Aorta (tissue), 5 donors: ENCODE data around the gene PIP5K1B. TPM values are rescaled to one million over a fixed set of nuclear protein-coding genes. Genes with fewer than 3 reads are reported as not detected.

Experiments
- ATAC-seq: fragments of 200-7000 bp; cut with Tn5 transposase; one replicate; pipeline ENCODE4 v1.9.1; 2022; ENCODE audit warnings: moderate library complexity; ENCODE audit not compliant: low FRiP score
- DNase-seq, 2 donors: peaks; one replicate each; pipeline ENCODE4 v3.0.0-alpha.2; 2020
- H3K27ac ChIP-seq, 2 donors: one replicate each; pipeline ENCODE4 v1.5.1; 2013; ENCODE audit warnings: low read length in 2 of 2, mild to moderate bottlenecking in 2 of 2, moderate library complexity in 2 of 2, control low read depth in 1 of 2, inconsistent platforms in 1 of 2, low read depth in 1 of 2
- H3K27me3 ChIP-seq, 2 donors: one replicate each; pipeline ENCODE4 v1.6.1; 2013; ENCODE audit warnings: control low read depth in 1 of 2, low read length in 1 of 2, mild to moderate bottlenecking in 1 of 2, moderate library complexity in 1 of 2; ENCODE audit not compliant: insufficient read depth in 2 of 2, control insufficient read depth in 1 of 2
- H3K36me3 ChIP-seq, 2 donors: one replicate each; pipeline ENCODE4 v1.6.1; 2013; ENCODE audit warnings: control low read depth in 1 of 2, low read length in 1 of 2, mild to moderate bottlenecking in 1 of 2; ENCODE audit not compliant: insufficient read depth in 2 of 2, control insufficient read depth in 1 of 2
- H3K4me1 ChIP-seq, 2 donors: one replicate each; pipeline ENCODE4 v1.6.1; 2013; ENCODE audit warnings: low read length in 2 of 2, control low read depth in 1 of 2, mild to moderate bottlenecking in 1 of 2, moderate library complexity in 1 of 2; ENCODE audit not compliant: insufficient read depth in 2 of 2, control insufficient read depth in 1 of 2
- H3K4me3 ChIP-seq, 2 donors: one replicate each; pipeline ENCODE4 v1.5.1; 2013; ENCODE audit warnings: low read length in 2 of 2, control low read depth in 1 of 2, mild to moderate bottlenecking in 1 of 2
- H3K9me3 ChIP-seq: one replicate; pipeline ENCODE4 v1.6.1; 2013; ENCODE audit warnings: mild to moderate bottlenecking, low read length; ENCODE audit not compliant: control insufficient read depth
- WGBS, 2 donors: extraction: QIAGEN DNeasy Blood & Tissue Kit; methylation state at CpG; one replicate each; pipeline ENCODE4 v1.1.7; 2013; 5-methylcytosine and 5-hydroxymethylcytosine counted together
- intact Hi-C, 2 donors: fragments of 100-400 bp; cut with DNase I; formaldehyde crosslinking; loops; one replicate each; pipeline versions ENCODE4 v1.14.2 to v1.15.0; 2022
- polyA plus RNA-seq, 2 donors: library from polyadenylated mRNA; stranded (reverse); fragments of 200-250 nt; gene quantifications; one replicate each; pipeline ENCODE4 v1.2.3, GENCODE V29; 2013
- total RNA-seq, 2 donors: library from RNA; stranded (reverse); fragmentation: NEBNext Ultra II Directional; extraction: Animal tissue kit (Norgen Biotek cat#: 25700); gene quantifications; one replicate each; pipeline ENCODE4 v1.2.1, GENCODE V29; 2021
- donor health status: healthy with polysubstance abuse.
- donor health status: Bipolar disorder and iron deficiency.
- donor health status: DM: no; HTN: no; CAD: no.
- donor health status: DM: no; HTN: no; CAD: no.
- donor health status: DM: yes; HTN: yes; CAD: no.

The PIP5K1B gene
- total and polyA plus RNA-seq, 4 donors: 0.82 to 14.5 (median 8.5) TPM

GRCh38 chr9:68995776-68996175 is 290.7 kb downstream of the PIP5K1B start:
- Histone ChIP-seq H3K27ac (no peak overlapping the region), H3K4me3 (no peak overlapping the region), H3K9me3 (no peaks in the 10 kb centered on the region), H3K36me3 (peaks cover 0 to 2% of the 10 kb centered on the region in 2 donors), H3K27me3 (no peaks in the 10 kb centered on the region), H3K4me1 (no peaks in the 10 kb centered on the region)
- WGBS, 2 donors: 72 to 74% methylated on average over 2 to 3 of the region's 3 CpGs
- DNase-seq: no peak
- intact Hi-C loops: no loop called here
- ATAC-seq: no peak

GRCh38 chr9:68996462-68996861 is 291.4 kb downstream of the PIP5K1B start:
- H3K4me3 ChIP-seq: no peak overlapping the region
- 86 to 92% methylated on average over 5 of the region's 5 CpGs for WGBS, 2 donors
- no peak overlapping the region for H3K27ac ChIP-seq
- intact Hi-C loops: no loop called here
- no peaks in the 10 kb centered on the region for H3K27me3 ChIP-seq
- H3K36me3 ChIP-seq: peaks cover 0 to 2% of the 10 kb centered on the region in 2 donors
- ATAC-seq (no peak), DNase-seq (no peak)
- no peaks in the 10 kb centered on the region for H3K4me1 ChIP-seq
- H3K9me3 ChIP-seq: no peaks in the 10 kb centered on the region

- intact Hi-C loops: loop anchor here in 1 of 2 donors (2.0 kb wide), 1 partner anchor 413 kb away; no protein-coding TSS in a partner anchor
- ATAC-seq: no peak
- H3K27me3 ChIP-seq: no peaks in the 10 kb centered on the region
Observed at GRCh38 chr9:68997666-68998065, 292.6 kb downstream of the PIP5K1B start.

DNA sequence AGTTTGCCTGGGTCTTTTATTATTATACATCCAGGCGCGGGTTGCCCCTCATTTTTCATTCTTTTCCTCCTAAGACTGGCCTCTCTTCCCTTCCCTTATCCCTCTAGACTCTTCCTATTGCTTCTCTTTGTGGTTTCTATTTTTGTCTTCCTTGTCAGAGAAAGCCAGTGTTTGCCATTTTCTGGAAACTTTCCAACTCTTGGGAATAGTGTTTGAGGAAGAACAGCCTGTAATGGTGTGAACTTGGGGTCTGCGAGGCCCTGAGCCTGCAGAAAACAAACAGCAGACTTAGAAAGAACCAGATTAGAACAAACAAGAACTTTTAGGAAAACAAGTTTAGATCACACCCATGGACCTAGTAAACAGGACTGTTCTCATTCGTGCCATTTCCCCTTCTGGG is 293.3 kb downstream of the PIP5K1B start:
- H3K4me3 ChIP-seq: no peak overlapping the region
- no peaks in the 10 kb centered on the region for H3K9me3 ChIP-seq
- ATAC-seq (no peak), DNase-seq (no peak)
- 63 to 73% methylated on average over 4 of the region's 4 CpGs for WGBS, 2 donors
- H3K36me3 ChIP-seq: peaks cover 0 to 2% of the 10 kb centered on the region in 2 donors
- H3K4me1 ChIP-seq: no peaks in the 10 kb centered on the region
- intact Hi-C loops: loop anchor here in 1 of 2 donors (2.0 kb wide), 1 partner anchor 414 kb away; no protein-coding TSS in a partner anchor
- H3K27ac ChIP-seq: no peak overlapping the region
- H3K27me3 ChIP-seq: no peaks in the 10 kb centered on the region

More at GRCh38 chr9:68997666-68998065, 292.6 kb downstream of the PIP5K1B start:
- WGBS, 2 donors: 85 to 88% methylated on average over 3 of the region's 3 CpGs
- DNase-seq: no peak
- Histone ChIP-seq H3K27ac (no peak overlapping the region), H3K4me3 (no peak overlapping the region), H3K36me3 (peaks cover 0 to 2% of the 10 kb centered on the region in 2 donors), H3K4me1 (no peaks in the 10 kb centered on the region), H3K9me3 (no peaks in the 10 kb centered on the region)

DNA sequence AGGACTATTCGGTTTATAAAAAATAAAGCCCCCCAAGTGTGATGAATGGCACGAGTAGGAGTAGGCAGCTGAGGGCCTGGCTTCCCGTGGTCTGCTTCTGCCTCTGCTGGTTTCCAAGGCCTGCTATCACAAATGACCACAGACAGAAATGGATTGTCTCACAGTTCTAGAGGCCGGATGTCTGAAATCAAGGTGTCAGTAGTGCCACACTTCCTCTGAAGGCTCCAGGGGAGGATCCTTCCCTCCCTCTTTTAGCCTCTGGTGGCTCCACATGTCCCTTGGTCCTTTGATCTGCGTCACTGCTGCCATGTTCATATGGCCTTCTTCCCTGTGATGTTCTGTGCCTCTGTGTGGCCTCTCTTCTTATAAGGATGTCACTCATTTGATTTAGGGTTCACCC is 293.8 kb downstream of the PIP5K1B start:
- Histone ChIP-seq H3K9me3 (no peaks in the 10 kb centered on the region), H3K4me1 (no peaks in the 10 kb centered on the region), H3K36me3 (peaks cover 0 to 2% of the 10 kb centered on the region in 2 donors), H3K4me3 (no peak overlapping the region), H3K27ac (no peak overlapping the region), H3K27me3 (no peaks in the 10 kb centered on the region)
- 77 to 81% methylated on average over 5 of the region's 5 CpGs for WGBS, 2 donors
- DNase-seq (no peak), ATAC-seq (no peak)
- intact Hi-C loops: loop anchor here in 1 of 2 donors (2.0 kb wide), 1 partner anchor 414 kb away; no protein-coding TSS in a partner anchor

DNA sequence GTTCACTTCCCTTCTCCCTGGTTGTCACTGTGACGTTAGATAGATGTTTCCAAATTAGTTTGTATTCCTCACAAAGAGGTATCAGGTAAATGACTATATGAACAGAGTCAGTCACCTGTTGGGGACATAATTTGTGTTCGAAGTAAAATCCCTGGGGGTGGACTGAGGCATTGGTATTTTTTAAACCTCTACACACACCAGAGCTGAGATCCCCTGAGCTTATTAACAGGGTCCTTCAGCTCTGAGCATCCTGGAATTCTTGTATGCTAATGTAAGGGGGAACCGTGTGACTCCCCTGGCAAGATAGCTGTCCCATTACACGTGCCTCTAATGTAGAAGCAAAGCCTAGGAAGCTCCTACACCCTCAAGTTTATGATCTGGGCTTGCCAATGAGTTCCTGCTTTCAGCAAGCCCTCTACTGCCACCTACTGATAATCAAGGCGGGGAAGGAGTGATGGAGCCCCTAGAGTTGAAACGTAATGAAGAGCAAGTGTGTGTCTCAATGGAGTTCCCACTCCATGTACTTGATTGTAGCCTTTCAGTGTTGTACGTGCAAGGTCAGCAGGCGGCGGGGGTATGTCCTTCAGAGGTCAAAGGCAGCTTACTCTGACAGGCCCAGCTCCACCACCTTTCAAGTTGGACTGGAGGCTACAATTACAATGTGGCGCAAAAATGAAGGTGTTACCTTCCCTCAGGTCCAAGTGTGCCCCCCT is 294.5 kb downstream of the PIP5K1B start:
- intact Hi-C loops: loop anchor here in 1 of 2 donors (2.0 kb wide), 1 partner anchor 415 kb away; no protein-coding TSS in a partner anchor
- H3K27me3 ChIP-seq: no peaks in the 10 kb centered on the region
- ATAC-seq (peak; percentile 85), DNase-seq (peak in 1 of 2 donors; percentile 56)
- WGBS, 2 donors: 40 to 42% methylated on average over 10 of the region's 10 CpGs
- H3K9me3 ChIP-seq: no peaks in the 10 kb centered on the region
- H3K4me3 ChIP-seq: no peak overlapping the region
- peaks cover 0 to 2% of the 10 kb centered on the region in 2 donors for H3K36me3 ChIP-seq
- no peaks in the 10 kb centered on the region for H3K4me1 ChIP-seq
- H3K27ac ChIP-seq: no peak overlapping the region

GRCh38 chr9:69001921-69002320 is 296.9 kb downstream of the PIP5K1B start:
- Histone ChIP-seq H3K9me3 (no peaks in the 10 kb centered on the region), H3K4me1 (no peaks in the 10 kb centered on the region), H3K27me3 (no peaks in the 10 kb centered on the region), H3K4me3 (no peak overlapping the region), H3K27ac (no peak overlapping the region), H3K36me3 (peaks cover 0 to 2% of the 10 kb centered on the region in 2 donors)
- WGBS, 2 donors: 72% methylated on average over 8 of the region's 8 CpGs
- no peak for DNase-seq
- ATAC-seq: no peak
- intact Hi-C loops: no loop called here

DNA sequence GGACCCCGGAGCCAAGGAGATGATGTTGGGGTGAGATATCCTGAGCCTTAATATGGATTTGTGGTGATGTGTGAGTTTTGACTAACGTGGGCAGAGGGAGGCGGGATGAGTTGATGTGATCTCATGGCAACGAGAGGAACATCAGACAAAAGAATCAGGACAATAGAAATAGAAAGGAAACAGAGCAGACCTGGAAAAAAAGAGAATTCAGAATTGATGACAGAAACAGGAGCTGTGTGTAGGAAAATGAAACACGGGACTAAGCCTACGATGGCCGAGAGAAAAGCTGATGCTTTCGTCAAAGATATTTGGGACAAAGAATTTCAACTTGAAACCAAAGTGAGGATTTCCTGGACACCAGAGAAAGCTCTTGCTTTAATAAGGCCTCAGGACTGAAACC is 298.0 kb downstream of the PIP5K1B start:
- DNase-seq (no peak), ATAC-seq (no peak)
- peaks cover 0 to 2% of the 10 kb centered on the region in 2 donors for H3K36me3 ChIP-seq
- H3K4me3 ChIP-seq: no peak overlapping the region
- no peaks in the 10 kb centered on the region for H3K27me3 ChIP-seq
- H3K4me1 ChIP-seq: no peaks in the 10 kb centered on the region
- no peak overlapping the region for H3K27ac ChIP-seq
- WGBS, 2 donors: 83% methylated on average over 8 of the region's 8 CpGs
- H3K9me3 ChIP-seq: no peaks in the 10 kb centered on the region
- intact Hi-C loops: no loop called here

DNA sequence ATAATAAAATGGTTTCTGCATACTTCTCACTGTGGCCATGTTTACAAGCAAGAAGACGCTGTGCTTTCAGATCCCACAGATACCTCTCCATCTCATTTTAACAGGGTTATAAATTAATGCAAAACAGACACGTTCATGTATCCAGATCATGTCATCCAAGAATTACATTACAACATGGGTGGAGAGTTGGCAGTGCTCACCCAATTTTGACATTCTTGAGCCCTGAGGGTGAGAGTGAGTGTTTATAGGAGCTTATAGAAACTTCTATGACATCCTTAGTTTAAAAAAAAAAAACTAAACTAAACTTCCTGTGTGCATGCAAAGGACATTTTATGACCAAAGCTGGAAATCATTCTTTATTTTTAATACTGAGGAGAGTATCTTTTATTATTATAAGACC is 299.8 kb downstream of the PIP5K1B start:
- DNase-seq (no peak), ATAC-seq (no peak)
- Histone ChIP-seq H3K4me1 (no peaks in the 10 kb centered on the region), H3K36me3 (peaks cover 0 to 2% of the 10 kb centered on the region in 2 donors), H3K27ac (no peak overlapping the region), H3K27me3 (no peaks in the 10 kb centered on the region), H3K4me3 (no peak overlapping the region), H3K9me3 (no peaks in the 10 kb centered on the region)
- 25 to 36% methylated on average over 2 of the region's 2 CpGs for WGBS, 2 donors
- intact Hi-C loops: no loop called here
